ENCODE data around the gene CBY2.
"Not testable (repeated sequence)": the region's sequence is repeated elsewhere in the genome, so short reads cannot be mapped to it uniquely, and the experiment has no call there.

Gene CBY2, protein sequence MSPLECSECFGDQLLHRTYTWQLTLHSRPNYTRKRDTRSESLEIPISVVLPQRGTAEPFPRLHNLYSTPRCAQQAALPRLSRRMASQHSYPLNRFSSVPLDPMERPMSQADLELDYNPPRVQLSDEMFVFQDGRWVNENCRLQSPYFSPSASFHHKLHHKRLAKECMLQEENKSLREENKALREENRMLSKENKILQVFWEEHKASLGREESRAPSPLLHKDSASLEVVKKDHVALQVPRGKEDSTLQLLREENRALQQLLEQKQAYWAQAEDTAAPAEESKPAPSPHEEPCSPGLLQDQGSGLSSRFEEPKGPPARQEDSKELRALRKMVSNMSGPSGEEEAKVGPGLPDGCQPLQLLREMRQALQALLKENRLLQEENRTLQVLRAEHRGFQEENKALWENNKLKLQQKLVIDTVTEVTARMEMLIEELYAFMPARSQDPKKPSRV

DNA sequence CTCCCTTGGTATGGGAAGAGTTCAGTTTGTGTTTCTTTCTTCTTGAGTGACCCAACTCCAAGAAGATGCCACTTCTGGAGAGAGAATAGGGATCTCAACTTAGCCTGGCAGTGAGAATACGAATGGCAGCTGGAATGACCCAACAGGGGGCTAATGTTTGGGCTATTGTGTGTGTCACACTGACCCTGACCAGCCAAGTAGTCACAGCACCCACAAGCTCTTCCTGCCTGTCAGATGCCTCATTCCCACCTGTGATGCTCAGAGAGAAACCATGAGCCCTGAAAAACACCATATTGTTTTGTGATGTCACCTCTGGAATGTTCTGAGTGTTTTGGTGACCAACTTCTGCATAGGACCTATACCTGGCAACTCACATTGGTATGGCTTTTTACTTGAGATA lies at the start of gene CBY2:
CBY2 (plus strand) TSS at position 233 of the 400 bp plus-strand sequence; CDS start at position 304, 71 bp downstream.
- H3K36me3 ChIP-seq (ENCODE audit: insufficient read depth, low read length) = no peaks in the 10 kb centered on the region
- DNase-seq (ENCODE audit: low read depth, low spot score) = no peak
- no peak within 1 kb of the TSS for H3K9ac ChIP-seq (ENCODE audit: insufficient read length)
- TF ChIP-seq EZH2 (IDR thresholded peaks at IDR 0.05) (no peak), FOXP2 (optimal IDR thresholded peaks at IDR 0.05; ENCODE audit: control extremely low read depth, extremely low read length, insufficient read depth) (no peak), POLR2AphosphoS5 (IDR thresholded peaks at IDR 0.05; ENCODE audit: borderline replicate concordance, low read depth, low read length) (no peak)
- no peak within 1 kb of the TSS for H3K4me3 ChIP-seq
- H3K9me3 ChIP-seq (ENCODE audit: low read depth, low read length) = no peaks in the 10 kb centered on the region
- no peak within 1 kb of the TSS for H3K27ac ChIP-seq

DNA sequence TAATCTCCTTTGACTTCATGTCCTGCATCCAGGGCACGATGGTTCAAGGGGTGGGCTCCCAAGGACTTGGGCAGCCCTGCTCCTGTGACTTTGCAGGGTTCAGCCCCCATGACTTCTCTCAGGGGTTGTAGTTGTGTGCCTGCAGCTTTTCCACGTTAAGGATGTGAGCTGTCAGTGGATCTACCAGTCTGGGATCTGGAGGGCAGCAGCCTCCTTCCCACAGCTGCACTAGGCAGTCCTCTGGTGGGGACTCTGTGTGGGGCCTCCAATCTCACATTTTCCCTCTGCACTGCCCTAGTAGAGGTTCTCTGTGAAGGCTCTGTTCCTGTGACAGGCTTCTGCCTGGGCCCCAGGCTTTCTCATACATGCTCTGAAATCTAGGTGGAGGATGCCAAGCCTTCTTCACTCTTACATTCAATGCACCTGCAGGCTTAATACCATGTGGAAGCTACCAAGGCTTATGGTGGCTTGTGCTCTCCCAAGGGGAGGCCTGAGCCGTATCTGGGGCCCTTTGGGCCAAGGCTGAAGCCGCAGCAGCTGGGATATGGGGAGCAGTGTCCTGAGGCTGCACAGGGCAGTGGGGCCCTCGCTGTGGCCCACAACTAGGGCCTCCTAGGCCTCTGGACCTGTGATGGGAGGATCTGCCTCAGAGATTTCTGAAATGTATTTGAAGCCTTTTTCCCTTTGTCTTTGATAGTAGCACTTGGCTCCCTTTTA lies 47.3 kb upstream of the CBY2 start:
- TF ChIP-seq FOXP2 (optimal IDR thresholded peaks at IDR 0.05; ENCODE audit: control extremely low read depth, extremely low read length, insufficient read depth) (no peak), POLR2AphosphoS5 (IDR thresholded peaks at IDR 0.05; ENCODE audit: borderline replicate concordance, low read depth, low read length) (no peak), EZH2 (IDR thresholded peaks at IDR 0.05) (no peak)
- no peaks in the 10 kb centered on the region for H3K9me3 ChIP-seq (ENCODE audit: low read depth, low read length)
- no peak for DNase-seq (ENCODE audit: low read depth, low spot score)
- H3K9ac ChIP-seq (ENCODE audit: insufficient read length) = no peak overlapping the region
- no peak overlapping the region for H3K27ac ChIP-seq
- no peaks in the 10 kb centered on the region for H3K36me3 ChIP-seq (ENCODE audit: insufficient read depth, low read length)
- H3K4me3 ChIP-seq = no peak overlapping the region

DNA sequence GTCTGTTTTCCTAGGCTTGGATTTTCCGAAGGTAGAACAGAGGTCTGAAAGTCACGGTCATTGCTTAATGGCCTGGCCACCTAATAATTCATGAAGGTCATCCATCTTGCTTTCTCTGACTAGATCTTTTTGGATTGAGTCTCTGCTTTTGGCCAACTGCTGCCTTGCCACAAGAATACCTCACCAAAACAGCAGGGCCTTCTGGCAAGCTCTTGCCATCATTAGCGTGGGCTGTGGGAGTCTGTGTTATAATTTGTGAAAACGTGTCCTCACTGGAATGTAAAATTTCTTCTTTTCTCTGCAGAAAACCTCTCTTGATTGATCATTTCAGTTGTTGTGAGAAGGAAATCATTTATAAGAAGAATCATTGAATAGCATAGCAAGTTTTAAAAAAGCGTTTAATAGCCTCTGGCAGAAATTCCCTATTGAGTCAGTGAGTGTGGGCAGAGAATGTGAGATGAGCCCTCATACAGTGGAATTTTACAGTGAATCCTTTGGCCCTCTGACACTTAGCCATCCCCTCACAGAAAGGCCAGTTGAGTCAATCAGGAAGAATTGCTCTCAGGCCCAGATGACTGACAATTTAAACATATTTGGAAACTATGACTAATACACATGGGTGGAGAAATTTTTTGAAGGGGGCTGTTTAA lies 43.4 kb upstream of the CBY2 start:
- H3K9ac ChIP-seq (ENCODE audit: insufficient read length) = no peak overlapping the region
- H3K27ac ChIP-seq = no peak overlapping the region
- H3K9me3 ChIP-seq (ENCODE audit: low read depth, low read length) = no peaks in the 10 kb centered on the region
- TF ChIP-seq POLR2AphosphoS5 (IDR thresholded peaks at IDR 0.05; ENCODE audit: borderline replicate concordance, low read depth, low read length) = no peak
- no peak for TF ChIP-seq EZH2 (IDR thresholded peaks at IDR 0.05)
- TF ChIP-seq FOXP2 (optimal IDR thresholded peaks at IDR 0.05; ENCODE audit: control extremely low read depth, extremely low read length, insufficient read depth) = no peak
- DNase-seq (ENCODE audit: low read depth, low spot score) = no peak
- no peaks in the 10 kb centered on the region for H3K36me3 ChIP-seq (ENCODE audit: insufficient read depth, low read length)
- H3K4me3 ChIP-seq = no peak overlapping the region

DNA sequence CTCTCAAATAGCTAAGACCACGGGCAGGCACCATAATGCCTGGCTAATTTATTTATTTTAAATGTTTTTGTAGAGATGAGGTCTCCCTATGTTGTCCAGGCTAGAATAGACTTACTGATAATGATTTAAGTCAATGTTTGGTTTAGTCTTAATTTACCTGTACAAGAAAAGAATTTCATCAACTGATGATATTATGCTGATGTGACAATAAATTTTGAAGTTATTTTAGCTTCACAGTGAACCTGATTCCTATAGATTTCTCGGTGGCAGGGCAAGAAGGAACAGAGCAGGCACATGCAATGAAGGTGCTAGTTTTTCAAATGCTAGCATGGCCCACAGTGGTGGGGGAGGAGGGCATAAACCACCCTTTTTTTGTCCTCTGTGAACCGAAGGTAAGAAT lies 42.6 kb upstream of the CBY2 start:
- Histone ChIP-seq H3K36me3 (ENCODE audit: insufficient read depth, low read length) (no peaks in the 10 kb centered on the region), H3K9ac (ENCODE audit: insufficient read length) (no peak overlapping the region), H3K27ac (no peak overlapping the region), H3K4me3 (no peak overlapping the region), H3K9me3 (ENCODE audit: low read depth, low read length) (no peaks in the 10 kb centered on the region)
- DNase-seq (ENCODE audit: low read depth, low spot score) = no peak
- TF ChIP-seq FOXP2 (optimal IDR thresholded peaks at IDR 0.05; ENCODE audit: control extremely low read depth, extremely low read length, insufficient read depth) (no peak), POLR2AphosphoS5 (IDR thresholded peaks at IDR 0.05; ENCODE audit: borderline replicate concordance, low read depth, low read length) (no peak), EZH2 (IDR thresholded peaks at IDR 0.05) (no peak)

DNA sequence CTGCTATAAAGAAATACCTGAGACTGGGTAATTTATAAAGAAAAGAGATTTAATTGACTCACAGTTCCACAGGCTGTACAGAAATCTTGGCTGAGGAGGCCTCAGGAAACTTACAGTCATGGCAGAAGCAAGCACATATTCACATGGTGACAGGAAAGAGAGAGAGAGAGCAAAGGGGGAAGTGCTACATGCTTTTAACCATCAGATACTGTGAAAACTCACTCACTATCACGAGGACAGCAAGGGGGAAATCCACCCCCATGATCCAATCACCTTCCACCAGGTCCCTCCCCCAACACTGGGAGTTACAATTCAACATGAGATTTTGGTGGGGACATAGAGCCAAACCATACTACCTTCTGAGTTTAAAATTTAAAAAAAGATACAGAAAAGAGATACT lies 41.7 kb upstream of the CBY2 start:
- H3K27ac ChIP-seq; H3K4me3 ChIP-seq; DNase-seq (ENCODE audit: low read depth, low spot score); H3K9me3 ChIP-seq (ENCODE audit: low read depth, low read length); H3K36me3 ChIP-seq (ENCODE audit: insufficient read depth, low read length); H3K9ac ChIP-seq (ENCODE audit: insufficient read length): not testable (repeated sequence)

DNA sequence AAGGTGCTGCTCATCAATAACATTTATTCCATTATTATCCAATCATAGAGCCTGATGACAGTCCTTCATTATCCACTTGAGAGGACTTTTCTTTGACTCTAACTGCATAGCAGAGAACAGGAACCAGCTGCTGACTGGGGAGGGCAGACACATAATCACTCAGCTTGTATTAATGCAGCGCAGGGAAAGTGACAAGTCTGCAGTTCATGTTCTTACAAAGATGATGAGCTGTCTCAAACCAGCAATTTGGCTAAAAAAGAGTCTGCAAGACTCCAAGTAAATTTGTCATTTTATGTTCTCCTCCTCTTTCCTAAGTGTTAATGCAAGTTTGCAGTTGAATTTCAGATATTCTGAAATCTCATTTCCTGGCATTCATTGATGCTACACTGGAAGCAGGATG lies 40.0 kb upstream of the CBY2 start:
- H3K36me3 ChIP-seq (ENCODE audit: insufficient read depth, low read length) = no peaks in the 10 kb centered on the region
- H3K9me3 ChIP-seq (ENCODE audit: low read depth, low read length) = no peaks in the 10 kb centered on the region
- H3K4me3 ChIP-seq = no peak overlapping the region
- no peak overlapping the region for H3K27ac ChIP-seq
- H3K9ac ChIP-seq (ENCODE audit: insufficient read length) = no peak overlapping the region
- DNase-seq (ENCODE audit: low read depth, low spot score) = no peak
- TF ChIP-seq EZH2 (IDR thresholded peaks at IDR 0.05) (no peak), FOXP2 (optimal IDR thresholded peaks at IDR 0.05; ENCODE audit: control extremely low read depth, extremely low read length, insufficient read depth) (no peak), POLR2AphosphoS5 (IDR thresholded peaks at IDR 0.05; ENCODE audit: borderline replicate concordance, low read depth, low read length) (no peak)

DNA sequence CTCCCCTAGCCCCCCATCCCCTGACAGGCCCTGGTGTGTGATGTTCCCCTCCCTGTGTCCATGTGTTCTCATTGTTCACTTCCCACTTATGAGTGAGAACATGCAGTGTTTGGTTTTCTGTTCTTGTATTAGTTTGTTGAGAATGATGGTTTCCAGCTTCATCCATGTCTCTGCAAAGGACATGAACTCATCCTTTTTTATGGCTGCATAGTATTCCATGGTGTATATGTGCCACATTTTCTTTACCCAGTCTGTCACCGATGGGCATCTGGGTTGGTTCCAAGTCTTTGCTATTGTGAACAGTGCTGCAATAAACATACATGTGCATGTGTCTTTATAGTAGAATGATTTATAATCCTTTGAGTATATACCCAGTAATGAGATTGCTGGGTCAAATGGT lies 39.2 kb upstream of the CBY2 start:
- H3K36me3 ChIP-seq (ENCODE audit: insufficient read depth, low read length); H3K9ac ChIP-seq (ENCODE audit: insufficient read length); DNase-seq (ENCODE audit: low read depth, low spot score); H3K4me3 ChIP-seq; H3K9me3 ChIP-seq (ENCODE audit: low read depth, low read length); H3K27ac ChIP-seq: not testable (repeated sequence)

DNA sequence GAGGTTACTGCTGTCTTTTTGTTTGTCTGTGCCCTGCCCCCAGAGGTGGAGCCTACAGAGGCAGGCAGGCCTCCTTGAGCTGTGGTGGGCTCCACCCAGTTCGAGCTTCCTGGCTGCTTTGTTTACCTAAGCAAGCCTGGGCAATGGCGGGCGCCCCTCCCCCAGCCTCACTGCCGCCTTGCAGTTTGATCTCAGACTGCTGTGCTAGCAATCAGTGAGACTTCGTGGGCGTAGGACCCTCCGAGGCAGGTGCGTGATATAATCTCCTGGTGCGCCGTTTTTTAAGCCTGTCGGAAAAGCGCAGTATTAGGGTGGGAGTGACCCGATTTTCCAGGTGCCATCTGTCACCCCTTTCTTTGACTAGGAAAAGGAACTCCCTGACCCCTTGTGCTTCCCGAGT lies 32.5 kb upstream of the CBY2 start:
- H3K27ac ChIP-seq, H3K4me3 ChIP-seq: not testable (repeated sequence)

More for the DNA sequence above, 32.5 kb upstream of the CBY2 start:
- not testable (repeated sequence) for H3K9ac ChIP-seq (ENCODE audit: insufficient read length); DNase-seq (ENCODE audit: low read depth, low spot score); H3K9me3 ChIP-seq (ENCODE audit: low read depth, low read length); H3K36me3 ChIP-seq (ENCODE audit: insufficient read depth, low read length)

All from SK-N-MC (cell line).